Stomach (tissue), 9 donors: ENCODE results near the gene CABP2. TPM values are rescaled to one million over a fixed set of nuclear protein-coding genes. Genes with fewer than 3 reads are reported as not detected.
"Not testable (repeated sequence)": the region's sequence is repeated elsewhere in the genome, so short reads cannot be mapped to it uniquely, and the experiment has no call there.

Source experiments
- DNase-seq, 2 donors: peaks; one replicate each; pipeline versions ENCODE4 v3.0.0 to v3.0.0-alpha.2; 2013 to 2019
- H3K27ac ChIP-seq, 5 donors: fragments of 200-600 bp in 4 of 5; sonication (generic) in 4 of 5; one replicate each; pipeline ENCODE4 v1.5.1; 2013 to 2019; ENCODE audit warnings: mild to moderate bottlenecking in 1 of 5, moderate library complexity in 1 of 5
- H3K27me3 ChIP-seq, 3 donors: fragments of 200-600 bp; sonication (generic); one replicate each; pipeline ENCODE4 v1.5.1; 2017 to 2019; ENCODE audit warnings: mixed run types in 1 of 3
- H3K36me3 ChIP-seq, 4 donors: fragments of 200-600 bp; sonication (generic); 1 replicate in 3 of 4; 2 replicates in 1 of 4; pipeline ENCODE4 v1.5.1; 2016 to 2019
- H3K4me1 ChIP-seq, 4 donors: fragments of 200-600 bp; sonication (generic); one replicate each; pipeline ENCODE4 v1.5.1; 2016 to 2019
- H3K4me3 ChIP-seq, 4 donors: fragments of 200-600 bp; sonication (generic) in 3 of 4; one replicate each; pipeline ENCODE4 v1.5.1; 2016 to 2019; ENCODE audit warnings: mild to moderate bottlenecking in 1 of 4
- H3K9me3 ChIP-seq, 4 donors: fragments of 200-600 bp; sonication (generic); one replicate each; pipeline ENCODE4 v1.5.1; 2016 to 2019
- CTCF ChIP-seq, 7 experiments: fragments of 450-650 bp in 4 of 7; fragments of 200-600 bp in 3 of 7; sonication (generic) in 3 of 7; IDR thresholded peaks; one replicate each; pipeline ENCODE4 v1.5.1; 2016 to 2019; ENCODE audit warnings: antibody characterized with exemption in 7 of 7, control low read depth in 2 of 7, mild to moderate bottlenecking in 1 of 7
- EP300 ChIP-seq: sonication (generic); formaldehyde crosslinking; IDR thresholded peaks from one replicate; pipeline ENCODE4 v1.6.1; 2017; ENCODE audit warnings: antibody characterized with exemption
- POLR2A ChIP-seq, 4 donors: fragments of 450-650 bp; IDR thresholded peaks; one replicate each; pipeline ENCODE4 v1.6.1; 2016; ENCODE audit warnings: antibody characterized with exemption in 4 of 4, control low read depth in 2 of 4, mild to moderate bottlenecking in 1 of 4, moderate library complexity in 1 of 4
- POLR2AphosphoS5 ChIP-seq, 3 donors: sonication (generic); formaldehyde crosslinking; IDR thresholded peaks; one replicate each; pipeline ENCODE4 v1.6.1; 2016; ENCODE audit warnings: antibody characterized with exemption in 3 of 3
- WGBS, 5 donors: extraction: QIAGEN DNeasy Blood & Tissue Kit in 3 of 5; methylation state at CpG; one replicate each; pipeline versions ENCODE4 v1.1.5 to v1.1.7; 2013 to 2018; 5-methylcytosine and 5-hydroxymethylcytosine counted together
- intact Hi-C: fragments of 100-400 bp; cut with DNase I; formaldehyde crosslinking; loops from one replicate; pipeline ENCODE4 v1.15.1; 2023; ENCODE audit warnings: low total_unique reads
- polyA plus RNA-seq, 3 donors: library from polyadenylated mRNA; stranded (reverse); fragments of 200-250 nt; gene quantifications; one replicate each; pipeline ENCODE4 v1.2.3, GENCODE V29; 2013
- total RNA-seq, 5 donors: library from RNA; depleted of rRNA; stranded (reverse); fragments of >200 nt; gene quantifications; one replicate each; pipeline versions ENCODE4 v1.1.0 to v1.2.3, GENCODE V29; 2014 to 2016
- donor health status: healthy with polysubstance abuse.
- donor health status: Bipolar disorder and iron deficiency.
- donor health status: healthy.

The CABP2 gene
- total and polyA plus RNA-seq, 8 donors: not detected

GRCh38 chr11:67482827-67483798 lies 40.1 kb downstream of the CABP2 start, which contains the start of gene AIP:
AIP (plus strand) TSS chr11:67483026; CDS start chr11:67483159, 133 bp downstream.
- peak in 3 of 7 experiments; percentile 22 to 41 (median 24) for TF ChIP-seq CTCF (IDR thresholded peaks at IDR 0.05)
- TF ChIP-seq POLR2A (IDR thresholded peaks at IDR 0.05): no peak
- peak; percentile 30 to 96 (median 63) for TF ChIP-seq POLR2AphosphoS5 (IDR thresholded peaks at IDR 0.05)
- no peak for TF ChIP-seq EP300
- intact Hi-C loops: no loop called here
- H3K4me3 ChIP-seq: peak within 1 kb of the TSS; percentile 44 to 60 (median 56)
- H3K27me3 ChIP-seq: no peaks in the 10 kb centered on the region
- H3K9me3 ChIP-seq: no peaks in the 10 kb centered on the region
- peak within 1 kb of the TSS; percentile 62 to 90 (median 87) for H3K27ac ChIP-seq
- H3K36me3 ChIP-seq: peaks cover 2 to 17% (median 15%) of the 10 kb centered on the region in 4 donors
- peak; percentile 98 to 99 for DNase-seq
- peaks cover 17 to 45% (median 41%) of the 10 kb centered on the region in 4 donors for H3K4me1 ChIP-seq
- WGBS, 5 donors: 8 to 11% (median 9%) methylated on average over 51 to 60 of the region's 60 CpGs

DNA sequence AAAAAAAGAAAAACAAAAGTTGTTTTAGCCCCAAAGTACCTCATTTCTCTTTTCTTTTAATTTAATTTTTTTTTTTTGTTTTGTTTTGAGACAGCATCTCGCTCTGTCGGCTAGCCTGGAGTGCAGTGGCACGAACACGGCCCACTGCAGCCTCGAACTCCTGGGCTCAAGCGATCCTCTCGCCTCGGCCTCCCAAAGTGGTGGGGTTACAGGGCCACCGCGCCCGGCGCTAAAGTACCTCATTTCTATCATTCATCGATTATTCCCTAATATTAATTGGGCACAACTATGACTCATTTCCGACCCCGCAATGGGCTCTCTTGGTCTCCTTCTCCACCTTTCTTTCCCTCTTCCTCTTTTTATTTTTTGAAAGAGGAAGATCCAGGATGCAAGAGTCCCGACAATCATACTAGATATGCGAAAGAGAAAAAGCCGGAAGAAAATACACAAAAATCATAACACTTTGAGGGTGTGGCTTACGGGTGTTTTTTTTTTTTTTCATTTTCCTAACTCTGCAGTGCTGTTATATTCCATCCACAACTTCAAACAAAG lies 40.9 kb downstream of the CABP2 start:
- Histone ChIP-seq H3K36me3 (peaks cover 0 to 9% (median 7%) of the 10 kb centered on the region in 4 donors), H3K27me3 (no peaks in the 10 kb centered on the region), H3K4me3 (peak overlapping the region; percentile 44 to 60 (median 56)), H3K9me3 (no peaks in the 10 kb centered on the region), H3K4me1 (peaks cover 17 to 45% (median 41%) of the 10 kb centered on the region in 4 donors), H3K27ac (peak overlapping the region; percentile 62 to 90 (median 87))
- no peak for TF ChIP-seq POLR2AphosphoS5 (IDR thresholded peaks at IDR 0.05)
- TF ChIP-seq POLR2A (IDR thresholded peaks at IDR 0.05): no peak
- TF ChIP-seq CTCF (IDR thresholded peaks at IDR 0.05): no peak
- TF ChIP-seq EP300: no peak
- intact Hi-C loops: no loop called here
- 29 to 43% (median 38%) methylated on average over 19 of the region's 19 CpGs for WGBS, 5 donors
- no peak for DNase-seq

GRCh38 chr11:67477344-67478050 lies 45.7 kb downstream of the CABP2 start:
- DNase-seq, intact Hi-C loops, H3K27me3 ChIP-seq, H3K4me3 ChIP-seq, H3K27ac ChIP-seq, H3K9me3 ChIP-seq, H3K36me3 ChIP-seq: not testable (repeated sequence)
- 81 to 90% (median 87%) methylated on average over 12 to 15 of the region's 16 CpGs for WGBS, 5 donors
- peaks cover 5 to 11% (median 8%) of the 10 kb centered on the region in 4 donors for H3K4me1 ChIP-seq

DNA sequence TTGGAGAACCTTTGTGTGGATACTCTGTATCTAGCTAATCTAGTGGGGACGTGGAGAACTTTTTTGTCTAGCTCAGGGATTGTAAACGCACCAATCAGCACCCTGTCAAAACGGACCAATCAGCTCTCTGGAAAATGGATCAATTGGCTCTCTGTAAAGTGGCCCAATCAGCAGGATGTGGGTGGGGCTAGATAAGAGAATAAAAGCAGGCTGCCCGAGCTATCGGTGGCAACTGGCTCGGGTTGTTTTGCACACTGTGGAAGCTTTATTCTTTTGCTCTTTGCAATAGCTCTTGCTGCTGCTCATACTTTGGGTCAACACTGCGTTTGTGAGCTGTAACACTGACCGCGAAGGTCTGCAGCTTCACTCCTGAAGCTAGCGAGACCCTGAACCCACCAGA lies 46.6 kb downstream of the CABP2 start:
- H3K4me3 ChIP-seq, H3K27ac ChIP-seq, H3K4me1 ChIP-seq, intact Hi-C loops, H3K27me3 ChIP-seq, DNase-seq, H3K9me3 ChIP-seq, H3K36me3 ChIP-seq: not testable (repeated sequence)
- 50 to 68% (median 62%) methylated on average over 10 of the region's 10 CpGs for WGBS, 5 donors

GRCh38 chr11:67472882-67473281 lies 50.4 kb downstream of the CABP2 start:
- no peak for TF ChIP-seq POLR2AphosphoS5 (IDR thresholded peaks at IDR 0.05)
- no peak for TF ChIP-seq POLR2A (IDR thresholded peaks at IDR 0.05)
- no peak for TF ChIP-seq EP300
- no peak for TF ChIP-seq CTCF (IDR thresholded peaks at IDR 0.05)
- Histone ChIP-seq H3K4me1 (peaks cover 12 to 20% (median 17%) of the 10 kb centered on the region in 4 donors), H3K9me3 (no peaks in the 10 kb centered on the region), H3K27me3 (no peaks in the 10 kb centered on the region), H3K36me3 (no peaks in the 10 kb centered on the region), H3K27ac (no peak overlapping the region), H3K4me3 (no peak overlapping the region)
- intact Hi-C loops: no loop called here
- DNase-seq: no peak
- 77 to 85% (median 82%) methylated on average over 7 of the region's 7 CpGs for WGBS, 5 donors
